Peyer's patch (tissue), 4 donors: ENCODE data around the gene CSRP1.

ENCODE experiments used
- POLR2A ChIP-seq, 2 donors: fragments of 450-650 bp; IDR thresholded peaks; one replicate each; pipeline ENCODE4 v1.5.1; 2017; ENCODE audit warnings: antibody characterized with exemption in 2 of 2, mild to moderate bottlenecking in 2 of 2, moderate library complexity in 2 of 2
- TF ChIP-seq, protein P1 (sequence below), 6 experiments: fragments of 450-650 bp in 4 of 6; fragments of 200-600 bp in 2 of 6; sonication (generic) in 1 of 6; IDR thresholded peaks; one replicate each; pipeline ENCODE4 v1.5.1; 2017 to 2019; ENCODE audit warnings: antibody characterized with exemption in 6 of 6, mild to moderate bottlenecking in 3 of 6, moderate library complexity in 1 of 6

DNA sequence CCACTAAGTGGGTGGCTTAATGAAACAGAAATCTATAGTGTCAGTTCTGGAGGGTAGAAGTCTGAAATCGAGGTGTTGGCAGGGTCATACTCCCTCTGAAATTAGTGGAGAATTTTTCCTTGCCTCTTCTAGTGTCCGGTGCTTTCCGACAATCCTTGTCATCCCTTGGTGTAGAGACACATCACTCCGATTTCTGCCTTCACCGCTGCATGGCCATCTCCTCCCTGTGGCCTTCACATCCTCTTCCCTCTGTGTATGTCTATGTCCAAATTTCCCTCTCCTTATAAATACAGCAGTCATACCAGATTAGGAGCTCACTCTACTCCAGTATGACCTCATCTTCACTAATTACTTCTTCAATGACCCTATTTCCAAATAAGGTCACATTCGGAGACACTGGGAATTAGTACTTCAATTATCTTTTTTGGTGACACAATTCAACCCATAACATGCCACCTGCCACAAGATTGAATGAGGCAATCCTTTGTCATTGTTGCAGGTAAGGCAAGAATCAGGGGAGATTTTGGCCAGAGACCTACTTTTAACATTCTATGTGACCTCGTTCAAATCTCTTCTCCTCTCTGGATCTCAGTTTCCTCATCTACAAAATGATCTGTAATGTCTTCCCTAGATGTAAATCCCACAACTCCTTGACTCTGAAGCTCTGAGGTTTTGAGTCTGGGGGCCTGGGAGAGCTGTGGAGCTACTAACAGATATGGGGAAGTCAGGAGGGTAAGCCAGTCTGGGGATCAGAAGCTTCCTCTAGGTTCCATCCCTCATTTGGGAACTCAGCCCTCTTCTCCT is 48.1 kb upstream of the CSRP1 start:
- TF ChIP-seq, protein P1, sequence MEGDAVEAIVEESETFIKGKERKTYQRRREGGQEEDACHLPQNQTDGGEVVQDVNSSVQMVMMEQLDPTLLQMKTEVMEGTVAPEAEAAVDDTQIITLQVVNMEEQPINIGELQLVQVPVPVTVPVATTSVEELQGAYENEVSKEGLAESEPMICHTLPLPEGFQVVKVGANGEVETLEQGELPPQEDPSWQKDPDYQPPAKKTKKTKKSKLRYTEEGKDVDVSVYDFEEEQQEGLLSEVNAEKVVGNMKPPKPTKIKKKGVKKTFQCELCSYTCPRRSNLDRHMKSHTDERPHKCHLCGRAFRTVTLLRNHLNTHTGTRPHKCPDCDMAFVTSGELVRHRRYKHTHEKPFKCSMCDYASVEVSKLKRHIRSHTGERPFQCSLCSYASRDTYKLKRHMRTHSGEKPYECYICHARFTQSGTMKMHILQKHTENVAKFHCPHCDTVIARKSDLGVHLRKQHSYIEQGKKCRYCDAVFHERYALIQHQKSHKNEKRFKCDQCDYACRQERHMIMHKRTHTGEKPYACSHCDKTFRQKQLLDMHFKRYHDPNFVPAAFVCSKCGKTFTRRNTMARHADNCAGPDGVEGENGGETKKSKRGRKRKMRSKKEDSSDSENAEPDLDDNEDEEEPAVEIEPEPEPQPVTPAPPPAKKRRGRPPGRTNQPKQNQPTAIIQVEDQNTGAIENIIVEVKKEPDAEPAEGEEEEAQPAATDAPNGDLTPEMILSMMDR (IDR thresholded peaks at IDR 0.05) = no peak
- TF ChIP-seq POLR2A (IDR thresholded peaks at IDR 0.05) = no peak
